AG08396 (cell line): ENCODE measurements around the gene TRDN.

Experiments
- DNase-seq: peaks from one replicate; pipeline ENCODE4 v3.0.0; 2012; ENCODE audit warnings: low spot score, mixed read lengths

TRDN gene

GRCh38 chr6:123636782-123637181 is at the start of gene TRDN:
Gene TRDN, minus strand, starts transcription at chr6:123636950. Its CDS starts 175 bp downstream, at chr6:123636775.
- DNase-seq = no peak

DNA sequence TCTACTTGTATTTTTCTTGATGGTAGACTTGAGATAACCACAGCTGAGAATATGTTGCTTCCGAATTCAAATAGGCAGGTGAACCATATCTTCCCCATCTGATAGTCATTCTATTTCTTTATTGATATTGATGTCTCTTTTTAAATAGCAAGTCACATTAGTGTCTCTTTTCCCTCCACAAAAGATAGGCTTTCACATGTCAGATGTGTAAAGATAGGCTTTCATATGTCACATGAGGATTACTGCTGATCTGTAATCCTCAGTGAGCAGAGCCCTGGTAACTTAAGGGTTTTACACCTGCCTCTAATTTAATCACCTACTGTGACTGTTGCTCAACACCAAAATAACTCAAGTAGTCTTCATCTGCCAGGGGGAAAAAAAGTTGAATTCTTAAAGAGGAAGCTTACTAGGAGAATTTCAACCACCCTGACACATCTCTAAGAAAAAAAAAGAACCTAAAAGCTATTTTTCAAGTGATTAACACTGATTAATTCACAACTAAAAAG is 45.3 kb upstream of the TRDN start:
- DNase-seq = no peak

DNA sequence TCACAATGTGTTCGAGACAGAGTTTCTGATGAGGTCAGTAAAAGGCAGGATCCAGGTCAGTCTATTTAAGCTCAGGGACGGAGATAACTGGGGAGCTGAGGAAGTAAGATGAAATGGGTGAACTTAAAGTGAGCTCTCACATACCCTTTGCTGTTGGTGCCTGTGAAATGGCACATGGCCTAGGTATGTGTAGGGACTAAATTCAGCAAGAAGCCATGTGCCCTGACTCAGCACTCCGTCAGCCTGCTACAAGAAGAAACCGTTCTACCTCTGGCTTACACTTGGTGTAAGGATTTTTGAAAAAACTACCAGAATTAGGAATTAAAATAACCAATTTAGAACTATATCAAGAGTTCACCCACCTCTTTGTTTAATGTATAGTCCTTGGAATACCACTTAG is 41.1 kb upstream of the TRDN start:
- DNase-seq = no peak

DNA sequence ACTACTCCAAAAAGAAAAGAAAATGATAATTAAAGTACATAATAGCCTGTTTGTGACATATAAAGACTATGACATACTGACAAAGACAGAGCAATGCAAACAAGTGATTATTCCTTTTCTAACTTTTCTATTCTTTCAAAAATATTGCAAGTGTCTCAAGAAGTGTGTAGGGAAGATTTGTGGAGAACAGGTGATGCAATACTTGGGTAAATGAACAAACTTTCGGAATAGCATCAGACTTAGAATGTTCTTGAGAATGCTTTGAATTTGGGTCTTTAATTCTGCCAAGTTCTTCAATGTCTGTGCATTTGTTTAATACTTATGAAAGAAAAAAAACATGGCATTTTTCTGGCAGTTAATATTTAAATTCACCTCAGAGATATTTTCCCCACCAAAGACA is 40.0 kb upstream of the TRDN start:
- no peak for DNase-seq

DNA sequence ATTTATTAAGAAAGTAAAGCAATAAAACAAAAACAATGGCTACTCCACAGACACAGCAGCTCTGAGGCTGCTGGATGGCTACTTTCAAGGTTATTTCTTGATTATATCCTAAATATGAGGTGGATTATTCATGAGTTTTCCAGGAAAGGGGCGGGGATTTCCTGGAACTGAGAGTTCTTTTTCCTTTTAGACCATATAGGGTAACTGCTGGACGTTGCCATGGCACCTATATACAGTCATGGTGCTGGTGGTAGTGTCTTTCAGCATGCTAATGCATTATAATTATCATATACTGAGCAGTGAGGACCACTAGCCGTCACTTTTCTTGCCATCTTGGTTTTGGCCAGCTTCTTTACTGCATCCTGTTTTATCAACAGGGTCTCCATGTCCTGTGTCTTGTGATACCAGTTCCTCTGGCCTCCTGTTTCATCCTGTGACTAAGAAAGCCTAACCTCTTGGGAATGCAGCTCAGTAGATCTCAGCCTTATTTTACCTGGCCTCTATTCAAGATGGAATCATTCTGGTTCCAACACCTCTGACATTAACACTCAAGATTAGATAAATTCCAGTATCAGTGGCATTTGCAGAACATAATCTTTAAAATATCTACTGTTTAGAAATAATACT is 32.3 kb upstream of the TRDN start:
- DNase-seq = no peak

- DNase-seq = no peak
These were observed 31.3 kb upstream of the TRDN start for GRCh38 chr6:123668063-123668462.

- DNase-seq = no peak
These were observed 26.7 kb upstream of the TRDN start for GRCh38 chr6:123663436-123663835.

DNA sequence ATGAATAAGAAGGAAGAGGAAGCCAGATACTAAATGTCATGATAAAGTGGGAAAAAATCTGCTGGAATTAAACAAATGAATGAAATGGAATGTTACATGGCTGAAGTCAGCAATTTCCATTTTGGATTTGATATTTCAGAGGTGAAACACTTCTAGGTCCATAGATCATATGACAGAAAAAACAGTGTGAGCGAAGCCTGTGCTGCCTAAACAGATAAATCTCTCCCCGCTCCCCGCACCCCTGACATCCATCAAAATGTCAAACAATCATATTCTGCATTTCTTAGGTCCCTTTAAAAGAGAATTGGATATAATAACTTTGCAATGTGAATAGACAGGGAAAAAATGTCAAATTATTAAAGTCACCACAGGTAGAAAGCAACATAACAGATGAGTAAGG is 26.0 kb upstream of the TRDN start:
- no peak for DNase-seq

DNA sequence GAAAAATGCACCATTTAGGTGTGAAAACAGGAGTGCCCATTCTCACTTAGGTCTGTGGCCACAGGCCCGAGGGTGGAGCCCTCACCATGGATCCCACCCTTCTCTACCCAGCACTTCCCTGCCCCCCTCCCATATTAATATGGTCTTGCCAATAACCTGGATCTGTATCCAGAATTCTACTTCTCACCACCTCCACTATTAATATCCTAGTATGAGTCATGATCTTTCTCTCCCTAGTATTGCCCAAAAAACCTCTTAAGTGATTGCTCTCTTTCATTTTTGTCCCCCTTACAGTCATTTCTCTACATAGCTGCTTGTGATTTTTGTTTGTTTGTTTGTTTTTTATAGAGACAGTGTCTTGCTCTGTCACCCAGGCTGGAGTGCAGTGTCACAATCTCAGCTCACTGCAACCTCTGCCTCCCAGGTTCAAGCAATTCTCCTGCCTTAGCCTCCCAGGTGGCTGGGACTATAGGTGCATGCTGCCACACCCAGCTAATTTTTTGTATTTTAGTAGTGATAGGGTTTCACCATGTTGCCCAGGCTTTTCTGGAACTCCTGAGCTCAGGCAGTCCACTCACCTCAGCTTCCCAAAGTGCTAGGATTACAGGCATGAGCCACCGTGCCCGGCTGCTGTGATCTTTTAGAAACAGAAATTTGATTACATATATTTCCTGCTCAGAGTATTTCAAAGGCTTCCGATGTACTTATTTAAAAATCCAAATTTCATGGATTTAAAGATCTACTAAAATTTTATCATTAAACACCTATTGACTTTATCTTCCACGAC is 24.5 kb upstream of the TRDN start:
- DNase-seq = no peak

DNA sequence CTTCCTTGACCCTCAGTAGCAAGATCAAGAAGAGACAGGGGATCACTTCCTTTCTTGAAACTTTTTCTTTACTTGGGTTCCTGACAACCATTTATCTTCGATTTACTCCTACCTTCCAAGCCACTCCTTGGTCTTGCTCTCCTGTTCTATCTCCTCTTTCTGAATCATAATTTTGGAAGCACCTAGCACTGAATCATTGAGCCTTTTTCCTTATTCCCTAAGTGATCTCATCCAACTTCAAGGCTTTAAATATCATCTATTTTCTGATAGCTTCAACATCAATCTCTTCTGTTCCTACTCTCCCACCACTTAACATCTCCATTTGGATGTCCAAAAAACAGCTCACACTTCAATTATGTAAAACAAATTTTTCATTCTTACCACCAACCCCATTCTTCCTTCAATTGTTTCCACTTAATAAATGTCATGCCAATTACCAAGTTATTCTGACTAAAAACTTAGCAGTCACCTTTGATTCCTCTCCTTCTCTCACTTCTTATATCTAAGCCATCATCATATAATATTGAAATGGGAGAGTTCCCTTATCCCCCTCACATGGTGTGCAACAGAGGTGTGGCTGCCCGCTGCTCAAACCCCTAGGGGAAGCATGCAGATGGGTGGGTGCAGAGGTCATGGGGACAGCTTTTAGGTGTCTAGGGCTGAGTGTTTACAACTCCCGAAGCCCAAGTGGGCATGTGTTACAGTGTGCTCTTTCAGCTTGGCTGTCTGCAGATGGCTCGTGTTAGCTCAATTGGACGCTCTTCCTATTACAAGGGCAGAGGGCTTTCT is 23.4 kb upstream of the TRDN start:
- DNase-seq = no peak

DNA sequence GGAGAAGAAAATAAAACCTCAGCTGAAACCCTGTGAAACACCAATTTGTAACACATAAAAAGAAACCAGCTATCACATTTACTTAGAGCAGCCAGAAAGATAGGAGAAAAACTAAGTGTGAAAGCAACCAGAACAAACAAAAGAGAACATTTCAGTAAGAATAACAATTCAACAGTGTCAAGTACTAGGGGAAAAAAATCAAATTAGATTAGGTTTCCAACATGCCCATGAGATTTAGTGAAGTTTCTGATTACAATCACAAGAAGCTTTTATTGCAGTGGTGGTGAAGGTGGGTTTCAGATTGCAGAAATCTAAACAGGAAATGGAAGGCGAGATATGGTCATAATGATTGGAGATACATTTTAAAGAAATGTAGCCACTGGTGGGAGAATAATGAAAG is 22.1 kb upstream of the TRDN start:
- DNase-seq = no peak

GRCh38 chr6:123655521-123656306 is 19.0 kb upstream of the TRDN start:
- DNase-seq = no peak

DNA sequence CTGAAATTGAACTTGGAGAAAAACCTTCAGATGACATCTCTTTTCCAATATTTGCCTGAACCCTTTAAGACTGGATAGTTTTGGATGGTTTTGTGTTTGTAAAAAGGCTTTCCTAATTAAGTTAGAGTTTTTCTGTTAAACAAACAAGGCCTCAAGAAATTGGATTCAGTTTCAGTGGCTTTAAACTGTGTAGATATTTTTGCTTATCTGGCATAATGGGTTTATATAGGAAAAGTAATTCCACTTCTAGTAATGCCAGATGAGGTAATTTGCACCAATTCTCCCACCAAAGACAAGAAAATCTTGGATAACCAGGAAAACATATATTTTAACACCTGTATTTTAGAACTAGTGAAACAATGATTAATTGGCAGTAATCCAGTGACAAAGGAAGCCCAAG is 12.0 kb upstream of the TRDN start:
- no peak for DNase-seq

DNA sequence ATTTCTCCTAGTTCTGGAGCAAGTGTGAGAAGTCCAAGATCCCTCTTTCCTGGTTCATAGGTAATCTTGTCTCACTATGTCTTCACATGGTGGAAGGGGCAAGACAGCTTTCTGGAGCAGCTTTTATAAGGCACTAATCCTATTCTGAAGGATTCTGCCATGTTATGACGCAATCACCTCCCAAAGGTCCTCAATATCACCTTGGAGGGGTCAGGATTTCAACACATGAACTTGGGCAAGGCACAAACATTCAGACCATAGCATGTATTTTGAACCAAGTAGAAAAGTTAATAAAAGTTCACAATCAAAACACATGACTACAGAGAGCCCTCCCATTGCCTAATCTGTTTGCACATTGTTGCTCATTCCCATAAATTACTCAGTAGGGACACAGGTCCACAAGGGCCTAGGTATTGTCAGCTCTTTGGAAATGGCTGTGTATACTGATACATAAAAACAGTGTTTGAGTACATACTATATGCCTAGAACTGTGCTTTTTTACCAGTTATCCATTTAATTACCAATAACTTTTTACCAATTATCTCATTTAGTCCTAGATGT is 11.3 kb upstream of the TRDN start:
- no peak for DNase-seq

GRCh38 chr6:123641497-123641896 is 4.7 kb upstream of the TRDN start:
- no peak for DNase-seq

GRCh38 chr6:123640567-123641187 is 3.9 kb upstream of the TRDN start:
- no peak for DNase-seq

- DNase-seq = no peak
These were observed 2.1 kb upstream of the TRDN start for GRCh38 chr6:123638865-123639264.

DNA sequence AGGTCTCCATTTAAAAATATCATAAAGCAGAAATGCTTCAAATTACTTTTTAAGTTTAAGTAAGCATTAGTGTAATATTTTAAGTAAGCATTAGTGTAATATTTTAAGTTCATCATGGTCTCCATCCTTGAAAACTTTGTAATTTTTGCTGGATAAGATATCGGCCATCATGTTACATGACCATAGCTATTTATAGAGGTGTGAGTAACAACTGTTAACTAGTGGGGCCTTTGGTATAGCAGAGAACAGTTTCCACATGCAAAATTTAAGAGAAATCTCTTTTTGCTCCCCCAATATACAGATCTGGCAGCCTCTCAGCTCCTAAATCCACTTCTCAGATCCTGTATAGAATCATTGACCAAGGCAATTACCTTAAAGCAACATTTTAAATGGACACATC is 468 bp downstream of the TRDN start:
- DNase-seq = no peak

DNA sequence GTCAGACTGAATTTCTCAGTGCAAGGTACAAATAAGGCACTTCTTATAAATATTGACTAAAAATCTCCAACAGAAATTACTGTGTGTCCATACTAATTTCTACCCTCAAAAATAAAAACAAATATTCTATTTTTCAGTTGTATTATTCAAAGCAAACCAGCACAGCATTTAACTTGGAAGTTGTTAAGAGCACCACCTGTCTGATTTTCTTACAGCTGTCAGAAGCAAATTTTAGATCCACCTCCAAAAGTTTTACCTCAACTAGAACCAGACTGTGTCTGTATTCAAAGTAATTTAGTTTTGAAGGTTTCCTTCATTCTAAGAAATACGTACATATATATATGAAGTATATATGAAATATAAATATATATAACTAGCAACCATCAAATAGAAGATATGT is 1.2 kb downstream of the TRDN start:
- no peak for DNase-seq

DNA sequence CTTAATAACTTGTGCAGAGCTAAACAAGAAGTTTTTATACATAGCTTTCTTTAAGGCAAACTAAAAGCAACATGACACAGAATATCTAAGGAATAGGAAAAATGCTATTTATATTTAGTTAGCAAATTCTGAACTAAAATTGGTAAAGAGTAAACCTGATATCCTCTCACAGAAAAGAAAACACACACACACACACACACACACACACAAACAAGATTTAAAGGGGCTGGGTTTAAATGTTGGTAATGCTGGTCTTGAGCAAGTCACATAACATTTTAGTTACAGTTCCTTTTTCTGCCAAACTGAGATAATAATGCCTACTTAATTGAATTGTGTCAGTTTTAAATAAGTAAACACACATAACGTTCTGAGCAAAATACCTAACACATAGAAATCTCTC is 1.6 kb downstream of the TRDN start:
- no peak for DNase-seq

GRCh38 chr6:123632641-123633040 is 4.1 kb downstream of the TRDN start:
- no peak for DNase-seq
